Activated T-cell treated with anti-CD3 and anti-CD28 coated beads, Interleukin-2, amount 50 U/mL, for 1 hour (primary cell): Measurements from ENCODE around the gene SAMD4A.

Experiments
- DNase-seq: peaks from one replicate; pipeline ENCODE4 v3.0.0-alpha.2; 2020

SAMD4A gene

DNA sequence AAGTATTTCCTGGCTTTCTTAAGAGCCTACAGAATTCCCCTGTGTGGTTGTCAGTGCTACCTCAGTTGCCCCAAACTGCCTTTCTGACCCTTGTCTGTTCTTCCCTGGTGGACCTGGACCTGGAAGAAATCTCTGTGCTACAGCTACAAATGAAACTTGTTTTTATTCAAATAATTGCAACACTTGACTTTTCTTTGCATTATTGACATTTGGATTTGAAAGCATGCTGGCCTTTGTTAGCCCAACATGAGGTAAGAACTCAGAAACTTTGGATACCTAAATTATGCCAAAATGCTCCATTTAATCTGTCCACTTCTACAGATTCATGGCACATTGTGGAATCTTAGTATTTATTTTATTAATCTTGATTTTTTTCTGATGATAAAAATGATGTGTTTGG, 142.9 kb downstream of the SAMD4A start:
- DNase-seq: no peak

DNA sequence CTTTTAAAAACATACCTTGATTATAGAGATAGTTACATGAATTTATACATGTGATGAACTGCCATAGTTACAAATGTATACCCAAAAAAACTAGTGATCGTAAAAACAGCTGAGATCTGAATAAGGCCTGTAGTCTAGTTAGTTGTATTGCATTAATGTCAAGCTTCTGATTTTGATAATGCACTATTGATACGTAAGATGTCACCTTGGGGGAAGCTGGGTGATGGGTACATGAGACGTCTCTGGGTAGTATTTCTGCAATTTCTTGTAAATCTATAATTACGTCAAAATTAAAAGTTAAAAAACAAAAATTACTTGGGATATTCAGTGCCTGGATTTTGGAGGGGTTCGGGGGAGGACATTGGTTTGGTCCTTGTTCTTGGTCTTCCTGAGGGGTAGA, 144.4 kb downstream of the SAMD4A start:
- DNase-seq: no peak

DNA sequence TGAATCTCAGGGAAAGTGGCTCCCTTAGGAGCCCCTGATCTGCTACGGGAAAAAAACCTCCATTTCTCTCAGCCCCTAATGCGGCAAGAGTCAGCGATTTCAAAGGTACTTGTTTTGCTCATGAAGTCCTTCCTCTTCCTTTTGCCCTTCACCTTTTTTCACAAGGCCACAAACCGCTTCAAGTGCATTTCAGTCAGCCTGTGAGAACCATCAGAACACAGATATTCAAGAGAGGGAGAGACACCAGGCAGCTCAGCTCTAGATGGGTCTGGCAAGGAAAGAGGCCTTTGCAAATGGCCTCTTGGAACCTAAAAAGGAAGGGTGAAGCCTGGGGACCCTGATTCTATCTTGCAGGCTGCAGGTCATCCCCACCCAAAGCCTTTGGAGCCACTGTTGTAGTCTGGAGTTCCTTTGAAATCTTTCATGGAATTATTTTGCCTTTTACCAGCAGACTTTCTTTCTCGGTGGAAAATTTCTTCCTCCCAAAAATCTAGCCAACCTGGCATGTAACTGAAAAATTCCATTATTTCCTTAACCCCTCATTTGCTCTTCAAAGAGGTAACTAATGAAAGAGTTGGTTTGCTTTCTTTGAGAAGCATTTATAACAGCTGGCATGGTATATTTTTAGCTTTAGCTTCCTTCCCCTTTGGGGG, 145.0 kb downstream of the SAMD4A start:
- DNase-seq: no peak

DNA sequence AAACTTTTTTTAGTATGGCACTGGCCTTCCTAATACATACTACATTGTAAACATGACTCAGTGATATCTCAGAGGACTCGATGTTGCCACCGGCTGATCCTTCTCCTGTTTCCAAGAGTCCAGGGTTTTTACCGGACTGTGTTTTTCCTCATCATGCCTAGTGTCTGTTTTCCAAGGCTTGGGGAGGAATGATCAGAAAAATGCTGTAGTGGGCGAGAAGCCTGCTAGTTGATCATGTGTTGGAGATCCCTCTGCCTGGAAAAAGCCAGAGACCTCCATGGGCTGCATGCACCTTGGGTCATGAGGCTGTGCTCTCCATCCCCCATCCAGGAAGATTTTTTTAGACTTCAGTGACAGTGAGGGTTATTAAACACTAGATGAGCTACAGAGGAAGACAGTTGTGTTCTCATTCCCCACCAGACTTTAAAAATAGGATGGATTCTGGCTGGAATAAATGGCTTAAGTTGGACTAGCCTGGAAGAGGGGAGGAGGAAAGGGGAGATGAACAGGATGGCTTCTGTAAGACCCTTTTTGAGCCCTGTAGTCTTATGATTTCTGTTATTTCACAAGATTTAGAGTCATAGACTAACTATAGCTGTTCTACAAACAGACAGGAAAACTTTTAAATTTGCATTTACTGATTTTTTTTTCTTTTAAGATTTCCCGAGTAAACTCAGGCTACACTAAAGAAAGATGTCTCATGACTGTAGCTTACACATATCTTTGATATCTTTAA, 145.7 kb downstream of the SAMD4A start:
- no peak for DNase-seq

DNA sequence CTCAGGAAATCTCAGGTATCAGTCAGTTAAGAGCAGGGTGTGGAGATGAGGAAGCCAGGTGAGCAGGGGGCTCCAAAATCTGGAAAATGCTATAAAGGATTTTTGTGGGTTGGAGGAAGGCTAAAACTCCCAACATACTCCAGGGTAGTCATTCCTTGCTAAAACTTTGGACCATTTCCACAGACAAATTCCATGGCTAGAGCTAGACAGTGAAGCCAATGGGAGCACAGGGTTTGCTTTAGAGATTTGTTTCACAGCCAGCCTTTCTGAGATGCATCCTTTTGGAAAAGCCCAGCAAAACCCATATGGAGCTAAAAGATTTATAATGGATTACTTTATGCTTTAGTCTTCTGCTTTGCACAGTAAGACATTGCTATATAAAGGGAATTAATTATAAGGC, 146.5 kb downstream of the SAMD4A start:
- no peak for DNase-seq

DNA sequence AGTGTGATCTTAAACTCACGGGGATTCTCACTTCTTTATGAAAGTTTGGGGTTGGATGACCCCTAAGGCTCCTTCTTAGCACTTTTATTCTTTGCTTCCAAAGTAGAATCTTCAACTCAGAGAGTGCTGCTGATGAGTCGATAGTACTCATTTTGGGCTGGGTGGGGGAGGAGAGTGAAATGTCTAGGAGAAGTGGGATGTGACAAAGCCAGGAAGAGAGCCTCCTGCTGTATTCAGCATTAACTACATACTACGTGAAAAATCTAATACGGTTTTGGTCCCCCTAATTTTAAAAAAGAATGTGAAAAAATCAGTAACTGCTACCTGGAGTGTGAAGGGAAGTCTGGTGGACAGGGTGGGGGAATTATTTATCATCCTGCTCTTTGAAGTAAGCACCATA, 148.3 kb downstream of the SAMD4A start:
- DNase-seq: no peak

DNA sequence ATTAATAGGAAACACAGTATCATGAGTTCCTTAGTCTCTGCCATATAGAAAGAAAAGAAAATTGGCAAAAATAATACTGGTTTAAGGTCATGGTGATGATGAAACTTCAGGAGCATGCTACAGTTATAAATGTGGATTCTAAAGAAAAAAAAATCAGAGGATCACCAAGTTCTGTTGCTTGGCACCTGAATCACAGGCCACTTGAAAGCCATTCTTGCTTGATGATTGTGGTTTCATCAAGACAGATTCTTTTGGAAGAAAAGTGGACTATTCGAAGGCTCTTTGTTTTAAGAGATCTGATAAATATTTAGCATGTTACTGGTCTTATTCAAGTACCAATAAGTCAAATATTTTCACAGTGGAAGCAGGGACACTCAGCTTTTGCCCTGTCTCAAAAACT, 148.9 kb downstream of the SAMD4A start:
- no peak for DNase-seq

DNA sequence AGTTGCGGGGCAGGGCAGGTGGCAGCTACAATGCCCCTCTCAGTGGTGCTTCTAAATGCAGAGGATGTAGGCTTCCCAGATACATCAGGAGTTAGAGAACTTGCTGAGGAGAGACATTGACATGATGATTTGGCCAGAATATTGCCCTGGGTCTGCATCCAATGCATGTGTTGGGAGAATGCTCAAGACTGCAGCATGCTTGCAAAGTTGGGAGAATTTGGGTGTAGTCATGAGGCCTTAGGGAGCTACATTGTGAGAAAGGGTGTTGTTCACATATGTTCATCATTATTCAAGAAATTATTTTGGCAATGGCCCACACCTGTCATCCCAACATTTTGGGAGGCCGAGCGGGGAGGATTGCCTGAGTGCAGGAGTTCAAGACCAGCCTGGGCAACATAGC, 149.9 kb downstream of the SAMD4A start:
- no peak for DNase-seq

DNA sequence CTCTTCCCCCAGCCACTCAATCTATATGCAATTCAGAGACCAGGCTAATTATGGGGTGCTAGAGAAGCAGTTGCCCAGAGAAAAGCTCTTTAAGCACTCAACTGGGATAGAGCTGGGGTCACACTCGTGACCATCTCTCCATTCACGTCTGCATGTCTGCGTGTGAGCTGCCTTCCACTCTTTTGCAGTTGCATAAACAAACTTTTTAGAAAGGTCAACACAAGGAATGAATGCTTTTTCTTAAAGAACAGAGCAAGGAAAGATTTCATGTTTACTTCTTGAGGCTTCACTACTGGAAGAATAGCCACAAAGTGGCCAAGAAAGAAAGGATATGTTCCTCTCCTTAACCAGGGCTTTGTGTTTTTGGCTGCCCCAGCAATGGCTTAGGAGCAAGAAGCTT, 151.1 kb downstream of the SAMD4A start:
- no peak for DNase-seq

DNA sequence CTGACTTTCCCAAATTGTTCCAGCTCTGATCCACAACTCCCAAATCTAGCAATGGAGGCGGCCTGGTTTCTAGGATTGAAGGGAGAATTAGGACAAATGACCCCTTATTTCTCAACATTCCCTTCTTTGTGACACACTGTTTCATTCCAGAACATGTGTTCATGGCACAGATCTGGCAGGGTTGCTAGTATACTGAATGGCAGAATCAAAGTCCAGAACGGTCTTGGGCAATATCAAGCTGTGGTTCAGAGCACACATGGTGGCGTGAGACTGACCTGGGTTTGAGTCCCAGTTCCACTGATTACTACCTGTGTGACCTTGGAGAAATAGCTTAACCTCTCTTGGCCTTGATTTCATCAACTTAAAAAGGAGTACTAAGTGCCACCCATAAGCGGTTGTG, 152.5 kb downstream of the SAMD4A start:
- DNase-seq: no peak

DNA sequence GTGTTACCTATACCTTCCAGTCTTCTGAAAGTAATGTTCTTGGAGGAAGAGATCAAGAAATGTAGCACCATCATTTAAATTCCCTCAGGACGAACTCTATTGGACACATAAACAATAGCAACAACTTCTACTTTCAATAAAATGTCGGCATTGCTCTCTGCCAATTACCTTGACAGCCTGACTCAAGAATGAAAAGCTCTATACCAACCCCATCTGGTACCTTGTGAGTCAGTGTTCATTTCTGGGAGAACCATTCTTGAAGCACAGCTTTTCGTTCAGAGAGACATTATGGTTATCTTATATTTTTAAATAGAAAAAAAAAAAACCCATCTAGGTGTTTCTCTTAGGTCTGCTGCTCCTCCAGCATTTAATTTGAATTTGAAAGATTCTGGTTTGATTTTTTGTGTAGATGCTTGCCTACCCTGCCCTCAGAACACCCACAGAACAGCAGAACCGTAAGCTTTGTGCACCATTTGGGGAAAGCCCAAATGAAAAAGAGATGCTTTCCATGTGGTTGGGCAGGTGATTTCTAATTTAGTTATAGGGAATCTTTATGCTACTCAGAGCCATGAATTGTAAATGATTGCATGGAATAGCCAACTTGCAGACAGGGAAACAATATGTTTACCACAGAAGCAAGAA, 156.0 kb downstream of the SAMD4A start:
- DNase-seq: no peak

DNA sequence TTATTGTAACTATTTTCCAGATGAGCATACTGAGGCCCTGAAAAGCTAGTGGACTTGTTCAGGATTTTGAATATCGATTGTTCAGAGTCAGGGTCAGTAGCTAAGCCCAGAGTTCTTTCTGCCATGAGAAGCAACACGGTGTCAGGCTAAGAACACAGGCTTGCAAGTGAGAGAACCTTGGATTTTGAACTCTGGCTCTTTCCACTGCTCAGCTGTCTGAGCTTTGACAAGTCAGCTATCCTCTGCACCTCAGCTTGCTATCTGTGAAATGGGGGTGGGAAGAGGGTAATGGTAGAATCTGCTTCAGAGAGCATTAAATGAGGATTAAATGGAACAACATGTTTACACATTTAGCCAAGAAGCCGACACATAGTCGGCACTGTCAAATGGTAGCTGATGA, 157.2 kb downstream of the SAMD4A start:
- DNase-seq: no peak

DNA sequence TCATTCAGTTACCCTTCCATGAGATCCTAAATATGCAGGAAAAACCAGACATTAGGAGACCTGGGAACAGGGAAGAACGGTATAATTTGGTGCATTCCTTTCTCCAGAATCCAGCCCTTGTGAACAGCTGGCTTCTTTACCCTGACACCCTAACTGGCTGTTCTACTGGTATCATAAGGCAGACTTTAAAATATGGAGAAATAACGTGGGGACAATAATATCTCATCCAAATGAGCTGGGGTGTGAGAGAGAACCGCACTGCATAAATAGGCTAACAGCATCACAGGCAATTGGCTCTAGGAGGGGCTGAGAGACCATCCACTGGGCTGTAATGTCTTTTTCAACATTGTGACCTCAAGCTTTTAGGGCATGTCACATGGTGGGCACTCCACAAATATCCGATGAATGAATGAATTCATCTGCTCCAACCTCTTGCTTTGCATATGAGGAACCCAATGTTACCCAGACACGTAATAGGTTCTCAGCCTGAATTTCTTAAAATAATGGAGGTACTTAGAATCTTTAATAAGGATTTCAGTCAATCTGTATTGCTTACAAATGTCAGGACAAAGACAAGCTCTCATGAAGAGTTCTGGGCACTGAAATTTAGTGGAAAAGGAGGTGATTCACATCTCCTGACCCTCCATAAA, 157.9 kb downstream of the SAMD4A start:
- DNase-seq: no peak

DNA sequence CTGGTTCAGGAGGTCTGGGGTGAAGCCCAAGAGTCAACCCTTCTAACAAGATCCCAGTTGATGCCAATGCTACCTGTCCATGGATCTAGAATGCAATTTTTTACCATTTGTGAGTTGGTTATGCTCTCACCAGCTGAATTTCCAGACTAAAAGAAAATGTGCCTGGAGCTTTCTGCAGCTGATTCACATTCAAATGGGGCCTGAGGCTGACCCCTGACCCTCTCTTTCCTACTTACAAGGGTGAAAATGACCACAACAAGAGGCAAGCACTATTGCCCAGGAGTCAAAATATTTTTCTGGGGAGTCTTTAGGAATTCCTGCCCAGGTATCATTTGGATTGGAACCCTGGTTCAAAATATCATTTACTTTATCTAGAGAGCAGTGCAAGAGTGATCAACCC, 159.1 kb downstream of the SAMD4A start:
- no peak for DNase-seq

DNA sequence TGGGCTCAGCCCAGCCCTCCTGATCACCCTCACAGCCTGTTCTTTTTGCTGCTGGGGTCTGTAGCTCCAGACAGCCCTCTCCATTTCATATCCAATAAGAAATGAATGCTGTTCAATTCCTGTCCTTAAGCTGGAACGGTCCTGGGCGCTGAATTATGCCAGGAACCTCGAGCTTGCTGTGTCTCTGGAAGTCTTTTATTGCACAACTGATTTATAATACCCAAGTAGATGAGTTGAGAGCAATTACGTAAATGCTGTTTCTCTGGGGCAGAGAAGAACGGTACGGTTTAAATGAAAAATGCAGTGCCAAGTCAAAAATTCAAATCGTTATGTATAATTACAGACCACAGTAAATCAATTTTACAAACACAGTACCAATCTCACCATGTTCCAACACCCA, 161.0 kb downstream of the SAMD4A start:
- no peak for DNase-seq

DNA sequence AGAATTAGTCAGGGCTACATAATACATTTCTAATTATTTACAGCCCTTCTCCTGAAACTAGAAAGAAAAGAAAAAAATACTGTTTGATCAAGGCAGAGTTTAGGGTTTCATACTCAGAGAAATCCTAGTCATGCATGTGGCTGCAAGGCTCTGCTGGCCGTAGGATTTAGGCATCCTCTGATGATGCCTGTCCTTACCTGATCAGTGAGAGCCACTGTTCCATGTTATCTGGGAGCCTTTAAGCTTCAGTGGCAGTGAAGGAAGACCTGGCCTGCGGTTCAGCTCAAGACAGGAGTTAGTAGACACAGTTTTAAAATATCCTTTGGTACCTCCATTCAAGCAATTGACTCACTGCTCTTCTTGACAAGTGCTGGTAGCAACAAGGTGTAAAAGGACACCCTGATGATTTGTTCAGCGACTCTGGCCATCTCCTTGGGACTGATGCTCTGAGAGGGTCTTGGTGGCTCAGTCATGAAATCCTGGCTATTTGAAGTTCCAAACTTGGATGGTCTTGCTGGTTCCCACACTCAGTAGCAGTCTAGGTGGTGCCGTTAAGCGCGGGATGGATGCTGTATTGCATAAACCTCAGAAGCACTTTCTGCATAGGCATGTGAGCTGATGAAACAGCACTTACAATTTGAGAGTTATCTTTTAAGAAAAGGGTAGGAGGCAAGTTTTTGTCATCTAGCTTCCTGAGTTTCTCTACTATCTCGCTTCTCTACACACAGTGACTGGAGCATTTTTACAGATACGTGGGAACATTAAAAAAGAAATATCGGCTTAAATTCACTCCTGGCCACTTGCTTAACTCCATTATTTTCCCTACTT, 162.0 kb downstream of the SAMD4A start:
- DNase-seq: no peak

DNA sequence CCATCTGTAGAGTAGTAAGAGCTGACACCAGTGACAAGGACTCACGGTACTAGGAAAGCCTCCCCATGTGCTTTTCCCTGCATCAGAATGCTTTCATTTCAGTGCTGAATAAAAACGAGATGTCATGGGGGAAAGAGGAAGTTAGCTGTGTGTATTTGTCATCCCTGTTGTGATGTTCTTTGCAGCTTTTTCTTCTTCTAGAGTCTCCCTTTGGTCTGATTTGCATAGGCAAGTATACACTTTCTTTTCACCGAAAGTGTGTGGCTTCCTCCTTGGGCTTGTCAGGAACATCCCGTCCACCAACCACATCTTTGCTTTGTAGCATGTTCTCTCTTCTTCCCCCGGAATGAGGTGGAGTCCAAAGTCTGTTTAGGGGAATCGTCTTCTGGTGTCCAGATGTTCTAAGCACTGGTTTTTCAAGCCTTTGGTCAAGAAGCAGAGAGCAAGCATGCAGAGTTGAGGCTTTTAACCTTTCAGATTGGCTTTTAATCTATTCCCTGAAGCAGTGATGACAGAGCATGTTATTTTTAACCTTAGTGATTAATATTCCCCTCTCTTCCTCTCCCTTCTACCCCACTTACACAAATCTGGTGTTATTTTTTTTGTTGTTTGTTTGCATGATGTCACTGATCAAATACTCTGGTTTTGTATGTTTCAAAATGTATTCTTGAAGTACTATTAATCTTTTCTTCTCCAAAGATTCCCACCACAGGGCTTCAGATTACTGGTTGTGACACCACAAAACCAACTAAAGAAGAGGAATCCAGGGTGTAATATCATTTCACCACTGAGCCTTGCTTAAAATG, 163.4 kb downstream of the SAMD4A start:
- DNase-seq: no peak

DNA sequence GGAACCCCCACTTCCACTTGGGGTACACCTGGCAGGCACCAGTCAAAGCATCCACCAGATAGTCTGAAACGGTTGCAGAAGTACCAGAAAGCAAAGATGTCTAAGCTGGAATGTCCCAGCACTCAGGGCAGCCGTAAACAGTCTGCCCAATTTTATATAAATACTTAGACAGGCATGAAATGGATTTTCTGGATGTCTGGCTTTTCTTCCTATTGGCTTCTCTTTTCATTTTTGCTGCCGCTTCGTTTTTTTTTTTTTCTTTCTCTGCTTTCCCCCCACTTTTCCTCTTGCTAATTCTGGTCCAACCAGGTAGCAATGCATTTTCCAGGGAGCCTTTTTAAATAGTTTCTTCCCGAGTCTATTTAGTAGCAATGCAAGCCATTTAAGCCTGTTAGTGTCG, 168.0 kb downstream of the SAMD4A start:
- no peak for DNase-seq

DNA sequence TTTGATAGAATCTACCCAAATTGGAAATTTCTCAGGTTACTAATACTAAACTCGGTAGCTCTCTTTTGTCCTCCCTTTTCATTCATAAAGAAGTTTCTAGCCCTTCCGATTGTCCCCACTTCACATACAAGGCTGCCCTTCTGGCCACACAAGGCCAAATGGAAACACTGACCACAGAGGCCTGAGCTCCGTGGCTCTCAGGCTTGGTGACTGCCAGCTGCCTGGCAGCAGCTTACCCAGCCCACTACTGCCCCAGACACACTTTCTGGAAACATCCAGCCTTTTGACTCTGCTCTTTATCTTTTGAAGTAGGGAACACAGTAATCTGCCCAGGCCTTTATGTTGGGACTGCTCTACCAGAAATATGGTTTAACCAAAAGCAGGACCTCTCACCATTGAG, 168.5 kb downstream of the SAMD4A start:
- no peak for DNase-seq

DNA sequence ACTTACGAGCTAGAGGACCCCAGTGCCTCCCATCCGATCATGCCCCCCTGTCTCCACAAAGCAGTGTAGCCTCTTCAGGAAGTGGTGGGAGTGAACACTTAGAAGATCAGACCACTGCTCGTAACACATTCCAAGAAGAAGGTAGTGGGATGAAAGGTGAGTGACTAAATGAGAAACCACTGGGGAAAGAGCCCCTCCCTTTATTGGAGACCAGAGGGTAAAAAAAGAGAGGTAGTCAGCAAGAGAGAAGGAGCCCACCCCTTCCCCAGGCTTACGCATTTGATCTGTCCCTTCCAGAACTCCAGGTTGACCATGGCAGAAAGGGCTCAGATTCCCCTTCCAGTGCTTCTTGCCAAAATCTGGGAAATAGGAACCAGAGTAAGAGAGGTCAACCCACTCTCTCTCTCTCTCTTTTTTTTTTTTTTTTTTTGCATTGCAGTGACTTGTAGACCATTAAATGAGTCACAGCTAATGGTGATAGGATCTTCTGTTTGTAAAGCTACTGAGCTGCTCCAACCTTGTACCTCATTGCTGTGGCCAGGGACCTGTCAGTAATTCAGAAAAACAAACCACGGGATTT, 170.3 kb downstream of the SAMD4A start:
- DNase-seq: no peak

DNA sequence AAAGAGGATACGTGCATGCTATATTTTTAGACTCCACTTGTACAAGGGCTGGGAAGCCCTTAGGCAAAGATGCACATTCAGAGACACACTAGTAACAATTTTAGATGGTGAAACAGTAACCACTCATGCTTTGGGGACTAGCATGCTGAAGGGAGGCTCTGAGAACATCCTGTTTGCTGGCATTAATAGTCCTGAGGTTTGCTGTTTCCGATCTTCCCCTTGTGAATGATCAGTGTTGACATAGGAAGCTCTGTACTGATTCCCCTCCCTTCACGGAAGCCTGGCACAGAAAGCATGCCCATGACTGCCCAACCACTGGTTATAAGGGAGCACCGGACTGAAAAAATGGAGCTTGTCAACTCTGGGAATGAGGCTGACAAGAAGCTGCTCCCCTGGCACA, 171.1 kb downstream of the SAMD4A start:
- DNase-seq: no peak

DNA sequence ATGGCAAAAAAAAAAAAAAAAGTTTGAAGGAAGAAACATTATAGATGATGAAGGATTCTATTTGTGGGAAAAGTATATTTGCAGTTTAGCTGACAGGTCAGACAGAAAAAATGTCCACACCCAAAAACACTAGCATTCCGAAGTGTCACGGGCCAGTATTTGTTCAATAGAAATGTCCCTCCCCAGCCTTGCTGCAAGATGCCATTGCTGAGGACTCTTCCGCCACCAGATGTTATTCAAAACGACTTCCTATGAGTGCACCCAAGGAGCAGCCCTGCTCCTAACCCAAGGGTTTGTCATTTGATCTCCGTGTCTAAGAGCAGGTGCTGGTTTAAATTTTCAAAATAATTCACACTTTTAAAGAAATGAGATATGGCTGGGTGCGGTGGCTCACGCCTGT, 172.6 kb downstream of the SAMD4A start:
- DNase-seq: no peak
